SK-N-SH (cell line): ENCODE measurements around the gene DYRK3. TPM values are rescaled to one million over a fixed set of nuclear protein-coding genes. Genes with fewer than 3 reads are reported as not detected.

ENCODE experiments used
- CTCF ChIA-PET: fragments of 300-600, 350-600 bp; formaldehyde crosslinking; extraction: SDS; loops from one replicate; lab custom pipeline; 2021; lab: Yijun Ruan, JAX
- POLR2A ChIA-PET: fragments of 350-600 bp; sonication (Branson Sonifier 250); formaldehyde crosslinking; extraction: SDS; loops from one replicate; lab custom pipeline; 2020; ENCODE audit warnings: antibody characterized with exemption, inconsistent platforms; lab: Yijun Ruan, JAX
- DNase-seq: peaks from one replicate; pipeline ENCODE4 v3.0.0; 2012
- H2AFZ ChIP-seq: fragments of 200-600 bp; sonication (generic); 2 replicates; pipeline ENCODE4 v1.8.1; 2016; ENCODE audit warnings: antibody characterized with exemption, mild to moderate bottlenecking, low read depth
- H3F3A ChIP-seq: fragments of 200-600 bp; sonication (generic); replicated peaks from 2 replicates; pipeline ENCODE3; 2016; ENCODE audit warnings: antibody characterized with exemption, mild to moderate bottlenecking; ENCODE audit not compliant: insufficient read depth
- H3K27ac ChIP-seq, 2 experiments: fragments of 200-500 bp in 1 of 2; fragments of 200-600 bp in 1 of 2; sonication (Bioruptor generic) in 1 of 2; sonication (generic), shearing (Covaris generic) in 1 of 2; 2 replicates each; pipeline versions ENCODE4 v1.5.1 to v1.6.1; 2014 to 2016; ENCODE audit warnings: low read depth in 2 of 2, inconsistent platforms in 1 of 2, low read length in 1 of 2, mild to moderate bottlenecking in 1 of 2, mixed read lengths in 1 of 2
- H3K27me3 ChIP-seq: fragments of 200-600 bp; sonication (generic), shearing (Covaris generic); 2 replicates; pipeline ENCODE4 v1.6.1; 2016; ENCODE audit warnings: mixed run types; ENCODE audit not compliant: insufficient read depth
- H3K36me3 ChIP-seq, 2 experiments: fragments of 200-500 bp in 1 of 2; fragments of 200-600 bp in 1 of 2; sonication (Bioruptor generic) in 1 of 2; sonication (generic) in 1 of 2; replicated peaks in 1 of 2; 2 replicates each; pipeline versions ENCODE3 to v1.5.1; 2014 to 2016; ENCODE audit warnings: low read length in 1 of 2, mild to moderate bottlenecking in 1 of 2; ENCODE audit not compliant: insufficient read depth in 2 of 2, control insufficient read depth in 1 of 2
- H3K4me1 ChIP-seq, 2 experiments: fragments of 200-500 bp in 1 of 2; fragments of 200-600 bp in 1 of 2; sonication (Bioruptor generic) in 1 of 2; sonication (generic), shearing (Covaris generic) in 1 of 2; 2 replicates each; pipeline versions ENCODE4 v1.5.1 to v1.6.1; 2014 to 2016; ENCODE audit warnings: low read depth in 1 of 2, low read length in 1 of 2, mixed run types in 1 of 2; ENCODE audit not compliant: insufficient read depth in 2 of 2, control insufficient read depth in 1 of 2
- H3K4me2 ChIP-seq: fragments of 200-600 bp; sonication (generic), shearing (Covaris generic); 2 replicates; pipeline ENCODE4 v1.6.1; 2017; ENCODE audit warnings: mixed run types
- H3K4me3 ChIP-seq, 2 experiments: fragments of 200-500 bp in 1 of 2; fragments of 200-600 bp in 1 of 2; sonication (Bioruptor generic) in 1 of 2; sonication (generic), shearing (Covaris generic) in 1 of 2; 2 replicates each; pipeline versions ENCODE4 v1.5.1 to v1.8.1; 2014 to 2016; ENCODE audit warnings: low read depth in 2 of 2, inconsistent platforms in 1 of 2, low read length in 1 of 2, mild to moderate bottlenecking in 1 of 2, mixed read lengths in 1 of 2, moderate library complexity in 1 of 2
- H3K79me2 ChIP-seq: fragments of 200-600 bp; sonication (generic); 2 replicates; pipeline ENCODE4 v1.8.1; 2017; ENCODE audit warnings: mild to moderate bottlenecking; ENCODE audit not compliant: insufficient read depth
- H3K9ac ChIP-seq: fragments of 200-600 bp; sonication (generic); 2 replicates; pipeline ENCODE4 v1.6.1; 2017; ENCODE audit warnings: mixed run types
- H3K9me2 ChIP-seq: fragments of 200-600 bp; sonication (generic); 2 replicates; pipeline ENCODE4 v1.6.1; 2017; ENCODE audit warnings: mixed run types
- H3K9me3 ChIP-seq: fragments of 200-600 bp; sonication (generic); 2 replicates; pipeline ENCODE4 v1.6.1; 2017; ENCODE audit warnings: mixed run types, mild to moderate bottlenecking, moderate library complexity
- H4K20me1 ChIP-seq: fragments of 200-600 bp; sonication (generic); 2 replicates; pipeline ENCODE4 v1.6.1; 2017; ENCODE audit warnings: mild to moderate bottlenecking, mixed run types; ENCODE audit not compliant: insufficient read depth
- CHD2 ChIP-seq: fragments of 150-350 bp; IDR thresholded peaks from 2 replicates; pipeline ENCODE4 v1.6.1; 2018; ENCODE audit warnings: low read length; ENCODE audit not compliant: partially characterized antibody
- EZH2phosphoT487 ChIP-seq: fragments of 200-600 bp; sonication (generic); IDR thresholded peaks from 2 replicates; pipeline ENCODE4 v1.6.1; 2017; ENCODE audit warnings: low read depth, mixed run types, mild to moderate bottlenecking, antibody characterized with exemption, moderate library complexity, borderline replicate concordance
- FOSL2 ChIP-seq: IDR thresholded peaks from 2 replicates; pipeline ENCODE4 v1.4.0; 2012; ENCODE audit warnings: low read depth, mild to moderate bottlenecking, moderate library complexity, borderline replicate concordance
- FOXJ3 ChIP-seq: sonication (generic); formaldehyde crosslinking; IDR thresholded peaks from 2 replicates; pipeline ENCODE4 v1.5.1; 2020; ENCODE audit warnings: mild to moderate bottlenecking, missing genetic modification reagents
- FOXM1 ChIP-seq: IDR thresholded peaks from 2 replicates; pipeline ENCODE4 v1.4.0; 2012; ENCODE audit warnings: low read depth, mild to moderate bottlenecking
- GABPA ChIP-seq: IDR thresholded peaks from 2 replicates; pipeline ENCODE4 v1.4.0; 2012; ENCODE audit warnings: low read depth, mild to moderate bottlenecking
- MEF2A ChIP-seq: IDR thresholded peaks from 2 replicates; pipeline ENCODE4 v1.4.0; 2012; ENCODE audit warnings: low read depth, borderline replicate concordance
- MXI1 ChIP-seq: IDR thresholded peaks from 2 replicates; pipeline ENCODE4 v1.6.1; 2012; ENCODE audit warnings: mild to moderate bottlenecking, low read depth, low read length, improper control_type of control experiment
- RAD21 ChIP-seq: IDR thresholded peaks from 2 replicates; pipeline ENCODE4 v1.6.1; 2012; ENCODE audit warnings: mild to moderate bottlenecking, low read length
- RFX5 ChIP-seq: IDR thresholded peaks from 2 replicates; pipeline ENCODE4 v1.6.1; 2012; ENCODE audit warnings: mild to moderate bottlenecking, improper control_type of control experiment, low read length
- TAF1 ChIP-seq: IDR thresholded peaks from 2 replicates; pipeline ENCODE4 v1.6.1; 2012; ENCODE audit warnings: low read depth, mild to moderate bottlenecking, low read length, moderate library complexity, borderline replicate concordance
- TCF12 ChIP-seq: IDR thresholded peaks from 2 replicates; pipeline ENCODE4 v1.4.0; 2012
- TEAD4 ChIP-seq: IDR thresholded peaks from 2 replicates; pipeline ENCODE4 v1.4.0; 2012; ENCODE audit warnings: mild to moderate bottlenecking, borderline replicate concordance; ENCODE audit not compliant: insufficient read depth
- YY1 ChIP-seq: IDR thresholded peaks from 2 replicates; pipeline ENCODE4 v1.4.0; 2012; ENCODE audit warnings: low read depth, mild to moderate bottlenecking
- WGBS: methylation state at CpG from one replicate; pipeline ENCODE4 v1.1.6; 2017; ENCODE audit warnings: low lambda C conversion rate; 5-methylcytosine and 5-hydroxymethylcytosine counted together
- polyA plus RNA-seq, 3 experiments: library from polyadenylated mRNA; depleted of rRNA; stranded (reverse); fragments of >200 nt; gene quantifications; 2 replicates each; pipeline ENCODE4 v1.2.3, GENCODE V29; 2012
- TF ChIP-seq, protein P1 (sequence below): IDR thresholded peaks from 2 replicates; pipeline ENCODE4; 2012
- TF ChIP-seq, protein P2 (sequence below): fragments of 150-350 bp; IDR thresholded peaks from 2 replicates; pipeline ENCODE4 v1.6.1; 2017; ENCODE audit warnings: antibody characterized with exemption, low read length, low read depth, borderline replicate concordance
- TF ChIP-seq, protein P3 (sequence below): fragments of 150-350 bp; IDR thresholded peaks from 2 replicates; pipeline ENCODE4 v1.6.1; 2016; ENCODE audit warnings: mild to moderate bottlenecking, low read depth, low read length
- TF ChIP-seq, protein P4 (sequence below): fragments of 200-600 bp; sonication (generic); IDR thresholded peaks from 2 replicates; pipeline ENCODE4 v1.6.1; 2017; ENCODE audit warnings: antibody characterized with exemption, mild to moderate bottlenecking, moderate library complexity

The DYRK3 gene
- polyA plus RNA-seq, 1 of the 3 experiments (the other 2 are of a cell fraction): 3.6 TPM

DNA sequence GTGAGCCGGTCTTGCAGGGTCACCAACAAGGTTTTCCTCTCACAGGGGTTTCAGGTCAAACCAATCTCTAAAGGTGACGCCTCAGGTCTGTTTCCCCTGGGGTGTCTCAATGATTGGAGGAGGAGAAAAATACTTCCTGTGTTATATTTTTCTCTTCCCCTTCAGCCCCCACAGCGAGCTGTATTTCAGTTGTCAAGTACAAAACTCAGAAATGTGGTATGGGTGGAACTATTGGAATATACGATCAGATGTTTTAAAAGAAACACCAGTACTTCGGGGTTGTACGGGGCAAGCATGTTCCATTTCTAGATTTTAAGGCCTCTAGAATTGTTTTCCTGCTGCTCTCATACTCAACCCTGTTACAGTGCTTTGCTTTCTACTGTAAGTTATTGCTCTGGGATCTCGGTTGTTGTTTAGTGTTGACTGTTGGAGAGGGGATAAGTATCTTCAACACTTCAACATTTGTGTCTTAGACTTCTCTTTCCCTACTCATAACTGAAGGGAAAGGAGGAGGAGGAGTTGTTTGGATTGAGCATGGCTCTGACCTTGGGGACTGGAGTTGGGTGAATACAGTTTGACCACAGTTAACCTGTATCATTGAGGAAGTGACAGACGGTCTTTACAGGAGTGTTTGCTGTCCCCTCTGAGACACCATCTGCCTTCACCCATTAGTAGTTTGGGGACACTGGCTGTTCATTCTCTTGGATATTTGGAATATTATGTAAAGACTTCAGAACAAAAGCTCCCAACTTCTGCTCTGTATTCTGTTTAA, 51.3 kb downstream of the DYRK3 start:
- Histone ChIP-seq H3K9ac (peak overlapping the region; percentile 84), H3K9me3 (no peaks in the 10 kb centered on the region), H3K79me2 (peaks cover 61% of the 10 kb centered on the region), H3K9me2 (no peaks in the 10 kb centered on the region), H3K4me3 (peak overlapping the region; percentile 87 to 90), H2AFZ (no peak overlapping the region), H3K27ac (peak overlapping the region in 1 of 2 experiments; percentile 93; a peak in 3 of 4 replicates), H3K4me2 (peak overlapping the region; percentile 94), H3K27me3 (peaks cover 4% of the 10 kb centered on the region; the same call in 1 of the 2 replicates), H3K36me3 (peaks cover 0 to 7% of the 10 kb centered on the region in 2 experiments), H3K4me1 (peaks cover 34 to 48% of the 10 kb centered on the region in 2 experiments), H4K20me1 (peaks cover 56% of the 10 kb centered on the region), H3F3A (peaks cover 7% of the 10 kb centered on the region)
- DNase-seq: no peak
- CTCF ChIA-PET: interaction anchor here (0.7 to 1.9 kb wide), 5 partner anchors 40 to 296 kb away, joined by 3 to 6 read pairs (median 4); partner anchors contain the start of gene DYRK3
- TF ChIP-seq, protein P1, sequence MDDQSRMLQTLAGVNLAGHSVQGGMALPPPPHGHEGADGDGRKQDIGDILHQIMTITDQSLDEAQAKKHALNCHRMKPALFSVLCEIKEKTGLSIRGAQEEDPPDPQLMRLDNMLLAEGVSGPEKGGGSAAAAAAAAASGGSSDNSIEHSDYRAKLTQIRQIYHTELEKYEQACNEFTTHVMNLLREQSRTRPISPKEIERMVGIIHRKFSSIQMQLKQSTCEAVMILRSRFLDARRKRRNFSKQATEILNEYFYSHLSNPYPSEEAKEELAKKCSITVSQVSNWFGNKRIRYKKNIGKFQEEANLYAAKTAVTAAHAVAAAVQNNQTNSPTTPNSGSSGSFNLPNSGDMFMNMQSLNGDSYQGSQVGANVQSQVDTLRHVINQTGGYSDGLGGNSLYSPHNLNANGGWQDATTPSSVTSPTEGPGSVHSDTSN: no peak
- TF ChIP-seq GABPA: peak; percentile 46; the same call in 1 of the 2 replicates
- 59% methylated on average over 8 of the region's 8 CpGs for WGBS
- POLR2A ChIA-PET: no interaction called here

DNA sequence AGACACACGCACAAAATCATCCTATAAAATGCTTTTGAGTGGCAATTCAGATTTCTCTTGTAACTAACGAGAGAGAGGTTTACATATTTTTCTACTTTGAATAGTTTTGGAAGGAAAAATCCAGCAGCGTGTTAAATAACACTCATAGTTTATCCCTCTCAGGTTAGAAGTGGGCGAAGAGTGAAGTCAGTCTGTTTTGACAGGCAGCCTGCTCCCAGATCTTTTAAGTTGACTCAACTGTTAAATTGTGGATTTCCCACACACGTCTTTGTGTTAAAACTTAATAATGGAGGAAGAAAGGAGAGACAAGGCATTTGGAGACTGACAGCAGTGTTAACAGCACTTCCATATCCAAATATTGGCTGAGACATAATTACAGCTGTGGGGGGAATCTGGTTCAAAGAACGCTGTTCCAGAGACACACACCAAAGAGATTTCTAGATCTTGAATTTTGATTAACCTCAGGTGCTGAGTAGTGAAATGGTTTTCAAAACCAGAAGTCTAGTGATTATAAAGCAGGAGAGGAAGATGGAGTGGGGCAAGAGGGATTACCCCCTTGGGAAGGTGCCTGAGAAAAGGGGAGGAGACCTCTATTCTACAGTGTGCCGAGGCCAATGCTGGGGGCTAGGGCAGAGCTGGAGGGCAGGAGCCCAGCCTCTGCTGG, 52.0 kb downstream of the DYRK3 start:
- Histone ChIP-seq H3K4me2 (peak overlapping the region; percentile 94), H3K79me2 (peaks cover 68% of the 10 kb centered on the region), H3K9me2 (no peaks in the 10 kb centered on the region), H3K36me3 (peaks cover 0 to 7% of the 10 kb centered on the region in 2 experiments), H3K27me3 (peaks cover 4% of the 10 kb centered on the region; the same call in 1 of the 2 replicates), H3K9ac (no peak overlapping the region; the same call in 1 of the 2 replicates), H2AFZ (no peak overlapping the region), H3K4me3 (peak overlapping the region in 1 of 2 experiments; percentile 87; a peak in 3 of 4 replicates), H4K20me1 (peaks cover 63% of the 10 kb centered on the region), H3K4me1 (peaks cover 39 to 55% of the 10 kb centered on the region in 2 experiments), H3K9me3 (no peaks in the 10 kb centered on the region), H3K27ac (peak overlapping the region in 1 of 2 experiments; percentile 93; a peak in 1 of 4 replicates), H3F3A (peaks cover 7% of the 10 kb centered on the region)
- ChIA-PET POLR2A (no interaction called here), CTCF (interaction anchor here (0.6 to 1.9 kb wide), 8 partner anchors 36 to 295 kb away, joined by 3 to 8 read pairs (median 4); partner anchors contain the start of genes DYRK3 and EIF2D)
- WGBS: 76% methylated on average over 7 of the region's 7 CpGs
- DNase-seq: no peak
- TF ChIP-seq RFX5 (no peak), YY1 (no peak), GABPA (no peak), TEAD4 (no peak), RAD21 (no peak), TCF12 (no peak), CHD2 (no peak), FOXM1 (no peak), MEF2A (no peak), FOXJ3 (CRISPR knock-in tag) (no peak), EZH2phosphoT487 (no peak), FOSL2 (no peak), MXI1 (no peak), TAF1 (no peak)
- TF ChIP-seq, protein P2, sequence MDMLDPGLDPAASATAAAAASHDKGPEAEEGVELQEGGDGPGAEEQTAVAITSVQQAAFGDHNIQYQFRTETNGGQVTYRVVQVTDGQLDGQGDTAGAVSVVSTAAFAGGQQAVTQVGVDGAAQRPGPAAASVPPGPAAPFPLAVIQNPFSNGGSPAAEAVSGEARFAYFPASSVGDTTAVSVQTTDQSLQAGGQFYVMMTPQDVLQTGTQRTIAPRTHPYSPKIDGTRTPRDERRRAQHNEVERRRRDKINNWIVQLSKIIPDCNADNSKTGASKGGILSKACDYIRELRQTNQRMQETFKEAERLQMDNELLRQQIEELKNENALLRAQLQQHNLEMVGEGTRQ: no peak
- TF ChIP-seq, protein P3, sequence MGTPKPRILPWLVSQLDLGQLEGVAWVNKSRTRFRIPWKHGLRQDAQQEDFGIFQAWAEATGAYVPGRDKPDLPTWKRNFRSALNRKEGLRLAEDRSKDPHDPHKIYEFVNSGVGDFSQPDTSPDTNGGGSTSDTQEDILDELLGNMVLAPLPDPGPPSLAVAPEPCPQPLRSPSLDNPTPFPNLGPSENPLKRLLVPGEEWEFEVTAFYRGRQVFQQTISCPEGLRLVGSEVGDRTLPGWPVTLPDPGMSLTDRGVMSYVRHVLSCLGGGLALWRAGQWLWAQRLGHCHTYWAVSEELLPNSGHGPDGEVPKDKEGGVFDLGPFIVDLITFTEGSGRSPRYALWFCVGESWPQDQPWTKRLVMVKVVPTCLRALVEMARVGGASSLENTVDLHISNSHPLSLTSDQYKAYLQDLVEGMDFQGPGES: no peak
- TF ChIP-seq, protein P4, sequence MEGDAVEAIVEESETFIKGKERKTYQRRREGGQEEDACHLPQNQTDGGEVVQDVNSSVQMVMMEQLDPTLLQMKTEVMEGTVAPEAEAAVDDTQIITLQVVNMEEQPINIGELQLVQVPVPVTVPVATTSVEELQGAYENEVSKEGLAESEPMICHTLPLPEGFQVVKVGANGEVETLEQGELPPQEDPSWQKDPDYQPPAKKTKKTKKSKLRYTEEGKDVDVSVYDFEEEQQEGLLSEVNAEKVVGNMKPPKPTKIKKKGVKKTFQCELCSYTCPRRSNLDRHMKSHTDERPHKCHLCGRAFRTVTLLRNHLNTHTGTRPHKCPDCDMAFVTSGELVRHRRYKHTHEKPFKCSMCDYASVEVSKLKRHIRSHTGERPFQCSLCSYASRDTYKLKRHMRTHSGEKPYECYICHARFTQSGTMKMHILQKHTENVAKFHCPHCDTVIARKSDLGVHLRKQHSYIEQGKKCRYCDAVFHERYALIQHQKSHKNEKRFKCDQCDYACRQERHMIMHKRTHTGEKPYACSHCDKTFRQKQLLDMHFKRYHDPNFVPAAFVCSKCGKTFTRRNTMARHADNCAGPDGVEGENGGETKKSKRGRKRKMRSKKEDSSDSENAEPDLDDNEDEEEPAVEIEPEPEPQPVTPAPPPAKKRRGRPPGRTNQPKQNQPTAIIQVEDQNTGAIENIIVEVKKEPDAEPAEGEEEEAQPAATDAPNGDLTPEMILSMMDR: no peak
